H9 (cell line): ENCODE data around the gene EEIG2. TPM values are rescaled to one million over a fixed set of nuclear protein-coding genes. Genes with fewer than 3 reads are reported as not detected.

Experiments
- DNase-seq: peaks from one replicate; pipeline ENCODE4 v3.0.0-alpha.2; 2017
- H2AFZ ChIP-seq: one replicate; pipeline ENCODE4 v1.6.1; 2013; ENCODE audit warnings: mild to moderate bottlenecking, low read length, control low read depth, moderate library complexity
- H2AK5ac ChIP-seq: 2 replicates; pipeline ENCODE4 v1.6.1; 2013; ENCODE audit warnings: low read length, control low read depth, mixed read lengths; ENCODE audit not compliant: insufficient read length
- H2BK120ac ChIP-seq: one replicate; pipeline ENCODE4 v1.6.1; 2013; ENCODE audit warnings: low read depth, mild to moderate bottlenecking, low read length, control low read depth, inconsistent platforms; ENCODE audit not compliant: poor library complexity, severe bottlenecking
- H2BK12ac ChIP-seq: 2 replicates; pipeline ENCODE4 v1.6.1; 2013; ENCODE audit warnings: low read length, control low read depth, mixed read lengths, low read depth; ENCODE audit not compliant: insufficient read length
- H2BK15ac ChIP-seq: 2 replicates; pipeline ENCODE4 v1.6.1; 2013; ENCODE audit warnings: low read depth, low read length, control low read depth
- H2BK20ac ChIP-seq: one replicate; pipeline ENCODE4 v1.6.1; 2013; ENCODE audit warnings: low read depth, mild to moderate bottlenecking, low read length, control low read depth, inconsistent platforms; ENCODE audit not compliant: poor library complexity, severe bottlenecking
- H2BK5ac ChIP-seq: 2 replicates; pipeline ENCODE4 v1.6.1; 2013; ENCODE audit warnings: low read length, control low read depth, mixed read lengths; ENCODE audit not compliant: insufficient read length
- H3K14ac ChIP-seq: 2 replicates; pipeline ENCODE4 v1.6.1; 2013; ENCODE audit warnings: low read length, control low read depth; ENCODE audit not compliant: insufficient read depth
- H3K18ac ChIP-seq: 2 replicates; pipeline ENCODE4 v1.6.1; 2013; ENCODE audit warnings: low read depth, mild to moderate bottlenecking, mixed read lengths, low read length, control low read depth; ENCODE audit not compliant: insufficient read length
- H3K23ac ChIP-seq: 2 replicates; pipeline ENCODE4 v1.6.1; 2013; ENCODE audit warnings: low read length, control low read depth, mixed read lengths, low read depth; ENCODE audit not compliant: insufficient read length
- H3K23me2 ChIP-seq: 2 replicates; pipeline ENCODE4 v1.6.1; 2013; ENCODE audit warnings: low read depth, mild to moderate bottlenecking, mixed read lengths, low read length, control low read depth; ENCODE audit not compliant: insufficient read length, poor library complexity, severe bottlenecking
- H3K27ac ChIP-seq: 2 replicates; pipeline ENCODE4 v1.5.1; 2013; ENCODE audit warnings: low read length, control low read depth, mixed read lengths, low read depth; ENCODE audit not compliant: insufficient read length
- H3K27me3 ChIP-seq: 2 replicates; pipeline ENCODE4 v1.6.1; 2013; ENCODE audit warnings: low read length, control low read depth, inconsistent platforms; ENCODE audit not compliant: insufficient read depth
- H3K4ac ChIP-seq: 2 replicates; pipeline ENCODE4 v1.6.1; 2013; ENCODE audit warnings: low read depth, mild to moderate bottlenecking, control low read depth, inconsistent platforms, low read length, moderate library complexity
- H3K4me1 ChIP-seq: 2 replicates; pipeline ENCODE4 v1.6.1; 2013; ENCODE audit warnings: low read length, control low read depth, inconsistent platforms; ENCODE audit not compliant: insufficient read depth
- H3K4me2 ChIP-seq: 2 replicates; pipeline ENCODE4 v1.6.1; 2013; ENCODE audit warnings: low read length, control low read depth, mixed read lengths; ENCODE audit not compliant: insufficient read length, insufficient read depth
- H3K56ac ChIP-seq: 2 replicates; pipeline ENCODE4 v1.6.1; 2013; ENCODE audit warnings: low read depth, mild to moderate bottlenecking, mixed read lengths, low read length, control low read depth; ENCODE audit not compliant: insufficient read length
- H3K79me1 ChIP-seq: 2 replicates; pipeline ENCODE4 v1.6.1; 2013; ENCODE audit warnings: low read depth, mild to moderate bottlenecking, moderate library complexity, low read length, control low read depth, inconsistent platforms; ENCODE audit not compliant: insufficient read depth, poor library complexity, severe bottlenecking
- H3K79me2 ChIP-seq: 2 replicates; pipeline ENCODE4 v1.6.1; 2013; ENCODE audit warnings: low read length, control low read depth, inconsistent platforms; ENCODE audit not compliant: insufficient read depth
- H3K9ac ChIP-seq: 2 replicates; pipeline ENCODE4 v1.6.1; 2013; ENCODE audit warnings: low read length, control low read depth, mixed read lengths; ENCODE audit not compliant: insufficient read length; ENCODE audit errors: extremely low read depth
- H3K9me3 ChIP-seq: one replicate; pipeline ENCODE4 v1.6.1; 2013; ENCODE audit warnings: low read depth, low read length, inconsistent platforms; ENCODE audit not compliant: control insufficient read depth
- H3T11ph ChIP-seq: one replicate; pipeline ENCODE4 v1.6.1; 2013; ENCODE audit warnings: mild to moderate bottlenecking, low read length, control low read depth, inconsistent platforms
- H4K20me1 ChIP-seq: one replicate; pipeline ENCODE4 v1.6.1; 2013; ENCODE audit not compliant: control insufficient read depth, insufficient read length, insufficient read depth
- H4K5ac ChIP-seq: 2 replicates; pipeline ENCODE4 v1.6.1; 2013; ENCODE audit warnings: low read depth, mild to moderate bottlenecking, mixed read lengths, low read length, control low read depth; ENCODE audit not compliant: insufficient read length
- H4K8ac ChIP-seq: replicated peaks from 2 replicates; pipeline ENCODE4 v1.6.1; 2013; ENCODE audit warnings: low read length, control low read depth, mixed read lengths, low read depth; ENCODE audit not compliant: insufficient read length
- H4K91ac ChIP-seq: 2 replicates; pipeline ENCODE4 v1.6.1; 2013; ENCODE audit warnings: low read depth, mild to moderate bottlenecking, moderate library complexity, mixed read lengths, low read length, control low read depth; ENCODE audit not compliant: insufficient read length
- H3K27ac Mint-ChIP-seq, 3 experiments: 2 replicates in 2 of 3; 3 replicates in 1 of 3; pipeline ENCODE4 v1.8.0; 2020 to 2021; ENCODE audit warnings: mixed read lengths in 3 of 3, mild to moderate bottlenecking in 1 of 3, moderate library complexity in 1 of 3
- H3K27me3 Mint-ChIP-seq: 2 replicates; pipeline ENCODE4 v1.8.0; 2021; ENCODE audit warnings: low read depth, mild to moderate bottlenecking, moderate library complexity, mixed read lengths
- H3K36me3 Mint-ChIP-seq, 3 experiments: 2 replicates in 2 of 3; 3 replicates in 1 of 3; pipeline ENCODE4 v1.8.0; 2020 to 2021; ENCODE audit warnings: low read depth in 3 of 3, mixed read lengths in 3 of 3; ENCODE audit not compliant: insufficient read depth in 1 of 3
- H3K4me1 Mint-ChIP-seq, 2 experiments: 2 replicates each; pipeline ENCODE4 v1.8.0; 2020; ENCODE audit warnings: mixed read lengths in 2 of 2
- H3K4me3 Mint-ChIP-seq, 2 experiments: 2 replicates in 1 of 2; 3 replicates in 1 of 2; pipeline ENCODE4 v1.8.0; 2020 to 2021; ENCODE audit warnings: mild to moderate bottlenecking in 2 of 2, mixed read lengths in 2 of 2, moderate library complexity in 1 of 2
- H3K9me3 Mint-ChIP-seq, 2 experiments: 2 replicates in 1 of 2; 3 replicates in 1 of 2; pipeline ENCODE4 v1.8.0; 2020; ENCODE audit warnings: mild to moderate bottlenecking in 2 of 2, mixed read lengths in 2 of 2, moderate library complexity in 1 of 2
- CTCF ChIP-seq: fragments of 200-600 bp; sonication (generic); conservative IDR thresholded peaks from 3 replicates; pipeline ENCODE4 v1.8.0; 2021; ENCODE audit warnings: antibody characterized with exemption, mild to moderate bottlenecking
- total RNA-seq: library from RNA; stranded (reverse); gene quantifications from 2 replicates; pipeline ENCODE4 v1.2.1, GENCODE V29; 2021

The EEIG2 gene
- total RNA-seq, 1 experiment from 2014 or later = 17.0 TPM

- H4K8ac ChIP-seq = no peak overlapping the region
- no peaks in the 10 kb centered on the region for H3K4me1 Mint-ChIP-seq
- H3K27ac Mint-ChIP-seq = no peak overlapping the region
- no peaks in the 10 kb centered on the region for H4K20me1 ChIP-seq
- H2BK20ac ChIP-seq = no peak overlapping the region
- no peak overlapping the region for H2AFZ ChIP-seq
- H3K4me2 ChIP-seq = no peak overlapping the region
- no peak overlapping the region for H3K9ac ChIP-seq
- peaks cover 0 to 3% of the 10 kb centered on the region in 2 experiments; a peak in 1 of 5 replicates for H3K9me3 Mint-ChIP-seq
- no peak overlapping the region for H3K23ac ChIP-seq
- peaks cover 0 to 4% (median 2%) of the 10 kb centered on the region in 3 experiments; a peak in 4 of 7 replicates for H3K36me3 Mint-ChIP-seq
- DNase-seq = peak; percentile 36
- no peaks in the 10 kb centered on the region for H3K79me1 ChIP-seq
- H3K23me2 ChIP-seq = no peaks in the 10 kb centered on the region
- no peaks in the 10 kb centered on the region for H3K27me3 ChIP-seq
- no peak overlapping the region for H3K14ac ChIP-seq
- no peak overlapping the region for H3K18ac ChIP-seq
- no peaks in the 10 kb centered on the region for H3K27me3 Mint-ChIP-seq
- H3K4ac ChIP-seq = no peak overlapping the region
- H3T11ph ChIP-seq = no peak overlapping the region
- H2AK5ac ChIP-seq = no peak overlapping the region
- no peak overlapping the region for H2BK15ac ChIP-seq
- no peak overlapping the region for H3K56ac ChIP-seq
- no peak overlapping the region for H2BK12ac ChIP-seq
- peak; percentile 65 for TF ChIP-seq CTCF
- no peaks in the 10 kb centered on the region for H3K4me1 ChIP-seq
- H2BK5ac ChIP-seq = no peak overlapping the region
- no peak overlapping the region for H4K5ac ChIP-seq
- no peak overlapping the region for H2BK120ac ChIP-seq
- H4K91ac ChIP-seq = no peak overlapping the region
- H3K27ac ChIP-seq = no peak overlapping the region
- H3K9me3 ChIP-seq = no peaks in the 10 kb centered on the region
- H3K4me3 Mint-ChIP-seq = no peak overlapping the region
- H3K79me2 ChIP-seq = peaks cover 3% of the 10 kb centered on the region; the same call in 1 of the 2 replicates
Measured at GRCh38 chr1:108570128-108570527, 10.2 kb downstream of the EEIG2 start.
